ENCODE results near the gene STC2.

GRCh38 chr5:173333925-173334661, 5.9 kb upstream of the STC2 start:
- TF ChIP-seq CTCF (IDR thresholded peaks at IDR 0.05; ENCODE audit: poor library complexity) (no peak), EZH2 (IDR thresholded peaks at IDR 0.05; ENCODE audit: borderline replicate concordance) (no peak), EZH2phosphoT487 (IDR thresholded peaks at IDR 0.05; ENCODE audit: low read depth, severe bottlenecking, unreplicated experiment) (no peak)

All from hepatocyte (in vitro differentiated cells).